DND-41 (cell line): ENCODE data around the gene OR4C5.
"Not testable (repeated sequence)": the region's sequence is repeated elsewhere in the genome, so short reads cannot be mapped to it uniquely, and the experiment has no call there.

Source experiments
- ATAC-seq: fragments of 200-7000 bp; cut with Tn5 transposase; 3 replicates; pipeline ENCODE4 v1.9.1; 2021; ENCODE audit warnings: low read depth; ENCODE audit not compliant: insufficient read depth
- DNase-seq: peaks from one replicate; pipeline ENCODE4 v3.0.0-alpha.2; 2020
- H2AFZ ChIP-seq: 2 replicates; pipeline ENCODE4 v1.6.0; 2012; ENCODE audit warnings: low read depth, low read length
- H3K27ac ChIP-seq: 2 replicates; pipeline ENCODE4 v1.5.1; 2012; ENCODE audit warnings: low read length, inconsistent platforms
- H3K27me3 ChIP-seq: fragments of 200-600 bp; sonication (generic); 2 replicates; pipeline ENCODE4 v1.6.0; 2012; ENCODE audit warnings: low read length, mild to moderate bottlenecking, inconsistent platforms; ENCODE audit not compliant: insufficient read depth, poor library complexity
- H3K36me3 ChIP-seq: 2 replicates; pipeline ENCODE4 v1.5.1; 2012; ENCODE audit warnings: low read length, inconsistent platforms; ENCODE audit not compliant: insufficient read depth
- H3K4me1 ChIP-seq: 2 replicates; pipeline ENCODE4 v1.5.1; 2012; ENCODE audit warnings: mild to moderate bottlenecking, low read length; ENCODE audit not compliant: insufficient read depth
- H3K4me2 ChIP-seq: 2 replicates; pipeline ENCODE4 v1.6.0; 2012; ENCODE audit warnings: mild to moderate bottlenecking, moderate library complexity, low read length, inconsistent platforms; ENCODE audit not compliant: insufficient read depth
- H3K4me3 ChIP-seq, 2 experiments: fragments of 200-600 bp in 1 of 2; shearing (Covaris generic) in 1 of 2; 2 replicates each; pipeline ENCODE4 v1.5.1; 2012 to 2016; ENCODE audit warnings: inconsistent platforms in 2 of 2, low read length in 2 of 2, mild to moderate bottlenecking in 2 of 2, low read depth in 1 of 2, moderate library complexity in 1 of 2
- H3K79me2 ChIP-seq: 2 replicates; pipeline ENCODE4 v1.6.0; 2012; ENCODE audit warnings: low read length, inconsistent platforms; ENCODE audit not compliant: insufficient read depth
- H3K9ac ChIP-seq: 2 replicates; pipeline ENCODE4 v1.6.0; 2012; ENCODE audit warnings: low read depth, mild to moderate bottlenecking, inconsistent platforms, low read length, moderate library complexity
- H3K9me3 ChIP-seq: 2 replicates; pipeline ENCODE4 v1.5.1; 2012; ENCODE audit warnings: low read length, moderate library complexity, mild to moderate bottlenecking, inconsistent platforms; ENCODE audit not compliant: insufficient read depth, severe bottlenecking
- H4K20me1 ChIP-seq: 2 replicates; pipeline ENCODE4 v1.6.0; 2012; ENCODE audit warnings: low read length; ENCODE audit not compliant: insufficient read depth

The OR4C5 gene

DNA sequence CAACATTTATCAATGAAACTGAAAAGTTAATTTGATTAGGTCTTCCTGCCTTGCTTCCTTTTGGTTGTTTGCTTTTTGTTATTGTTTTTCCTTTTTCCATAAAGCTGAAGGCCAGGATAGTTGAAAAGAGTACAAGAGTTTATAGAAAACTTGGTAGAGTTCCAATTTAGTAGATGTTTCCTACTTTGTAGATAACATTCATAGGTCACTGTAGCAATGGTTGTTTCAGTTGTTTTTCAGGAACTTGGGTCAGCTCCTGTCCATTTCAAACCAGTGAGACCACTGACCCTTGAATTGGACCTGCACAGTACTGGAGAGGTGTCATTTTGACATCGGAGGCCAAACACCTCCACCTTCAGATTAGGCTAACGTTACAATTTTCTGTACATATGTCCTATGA, 46.5 kb downstream of the OR4C5 start:
- not testable (repeated sequence) for H3K4me1 ChIP-seq, H3K4me2 ChIP-seq, DNase-seq, H3K9me3 ChIP-seq, H3K79me2 ChIP-seq, ATAC-seq, H3K9ac ChIP-seq, H3K27ac ChIP-seq, H2AFZ ChIP-seq, H3K27me3 ChIP-seq, H3K36me3 ChIP-seq, H4K20me1 ChIP-seq, H3K4me3 ChIP-seq
